GM23248 (cell line): ENCODE data around the gene SMARCD3. TPM values are rescaled to one million over a fixed set of nuclear protein-coding genes. Genes with fewer than 3 reads are reported as not detected.

ENCODE experiments used
- DNase-seq: peaks from one replicate; pipeline ENCODE4 v3.0.0-alpha.2; 2015
- H2AFZ ChIP-seq: fragments of 200-600 bp; sonication (generic); 2 replicates; pipeline ENCODE4 v1.6.1; 2016; ENCODE audit warnings: antibody characterized with exemption
- H3F3A ChIP-seq: fragments of 200-600 bp; sonication (generic); 2 replicates; pipeline ENCODE4 v1.6.1; 2016; ENCODE audit warnings: mild to moderate bottlenecking, antibody characterized with exemption, mixed run types; ENCODE audit not compliant: insufficient read depth
- H3K27ac ChIP-seq: fragments of 200-600 bp; sonication (generic); 2 replicates; pipeline ENCODE4 v1.5.1; 2016; ENCODE audit warnings: mild to moderate bottlenecking
- H3K27me3 ChIP-seq: fragments of 200-600 bp; sonication (generic); replicated peaks from 2 replicates; pipeline ENCODE4 v1.6.1; 2016; ENCODE audit warnings: mild to moderate bottlenecking; ENCODE audit not compliant: insufficient read depth
- H3K36me3 ChIP-seq: fragments of 200-600 bp; sonication (generic); 2 replicates; pipeline ENCODE4 v1.6.1; 2016; ENCODE audit warnings: low read depth, mild to moderate bottlenecking
- H3K4me1 ChIP-seq: fragments of 200-600 bp; sonication (generic); 2 replicates; pipeline ENCODE4 v1.6.1; 2016; ENCODE audit warnings: mild to moderate bottlenecking; ENCODE audit not compliant: insufficient read depth
- H3K4me2 ChIP-seq: fragments of 200-600 bp; sonication (generic); one replicate; pipeline ENCODE4 v1.6.1; 2016; ENCODE audit warnings: mild to moderate bottlenecking; ENCODE audit not compliant: unreplicated experiment
- H3K4me3 ChIP-seq: fragments of 200-600 bp; sonication (generic); 2 replicates; pipeline ENCODE4 v1.5.1; 2016; ENCODE audit warnings: mild to moderate bottlenecking
- H3K79me2 ChIP-seq: fragments of 200-600 bp; sonication (generic); 2 replicates; pipeline ENCODE4 v1.6.1; 2016; ENCODE audit warnings: mild to moderate bottlenecking; ENCODE audit not compliant: insufficient read depth
- H3K9ac ChIP-seq: fragments of 200-600 bp; sonication (generic); 2 replicates; pipeline ENCODE4 v1.6.1; 2016; ENCODE audit warnings: mild to moderate bottlenecking
- H3K9me2 ChIP-seq: fragments of 200-600 bp; sonication (generic); 2 replicates; pipeline ENCODE4 v1.6.1; 2016; ENCODE audit warnings: mixed run types, mild to moderate bottlenecking, moderate library complexity; ENCODE audit not compliant: insufficient read depth
- H3K9me3 ChIP-seq: fragments of 200-600 bp; sonication (generic); one replicate; pipeline ENCODE4 v1.6.1; 2017; ENCODE audit warnings: low read depth
- H4K20me1 ChIP-seq: fragments of 200-600 bp; sonication (generic); 2 replicates; pipeline ENCODE4 v1.6.0; 2016; ENCODE audit not compliant: insufficient read depth
- EZH2 ChIP-seq: fragments of 200-600 bp; sonication (generic); IDR thresholded peaks from 2 replicates; pipeline ENCODE4 v1.6.1; 2018; ENCODE audit warnings: antibody characterized with exemption, mild to moderate bottlenecking; ENCODE audit not compliant: insufficient read depth, poor library complexity, severe bottlenecking
- EZH2phosphoT487 ChIP-seq: fragments of 200-600 bp; sonication (generic); IDR thresholded peaks from 2 replicates; pipeline ENCODE4 v1.6.1; 2018; ENCODE audit warnings: antibody characterized with exemption, moderate library complexity, mild to moderate bottlenecking, low read depth; ENCODE audit not compliant: insufficient read depth
- WGBS, 2 experiments: methylation state at CpG; one replicate each; pipeline ENCODE4 v1.1.6; 2015 to 2017; ENCODE audit warnings: low lambda C conversion rate in 2 of 2, low coverage in 1 of 2; ENCODE audit errors: missing lambda C conversion rate in 2 of 2; 5-methylcytosine and 5-hydroxymethylcytosine counted together
- in situ Hi-C: fragments of 300-500 bp; cut with MboI; formaldehyde crosslinking; loops from 2 replicates; pipeline ENCODE4 v1.15.0; 2020
- polyA plus RNA-seq: library from polyadenylated mRNA; unstranded; fragments of >200 nt; fragmentation: Nextera tagmentation; extraction: Ambion mirVana; gene quantifications from 2 replicates; pipeline ENCODE4 v1.2.1, GENCODE V29; 2016
- total RNA-seq: library from RNA; depleted of rRNA; stranded (reverse); fragments of >200 nt; shearing (Covaris generic); gene quantifications from 2 replicates; pipeline ENCODE4 v1.2.3, GENCODE V29; 2014

The SMARCD3 gene
- total and polyA plus RNA-seq, 2 experiments from 2014 or later: 22.4 to 32.2 TPM

DNA sequence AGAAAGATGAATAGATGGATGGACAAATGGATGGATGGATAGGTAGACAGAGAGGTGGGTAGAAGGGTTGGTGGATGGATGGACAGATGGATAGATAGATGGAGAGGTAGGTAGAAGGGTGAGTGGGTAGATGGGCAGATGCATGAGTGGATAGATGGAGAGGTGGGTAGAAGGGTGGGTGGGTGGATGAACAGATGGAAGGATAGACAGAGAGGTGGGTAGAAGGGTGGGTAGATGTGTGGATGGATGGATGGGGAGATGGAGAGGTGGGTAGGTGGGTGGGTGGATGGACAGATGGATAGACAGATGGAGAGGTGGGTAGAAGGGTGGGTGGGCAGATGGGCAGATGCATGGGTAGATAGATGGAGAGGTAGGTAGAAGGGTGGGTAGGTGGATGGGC is 50.6 kb downstream of the SMARCD3 start:
- DNase-seq: no peak
- TF ChIP-seq EZH2phosphoT487: no peak
- TF ChIP-seq EZH2: no peak
- no peak overlapping the region for H3K4me3 ChIP-seq
- H3K36me3 ChIP-seq: no peaks in the 10 kb centered on the region
- H2AFZ ChIP-seq: no peak overlapping the region
- no peak overlapping the region for H3K27ac ChIP-seq
- peaks cover 55% of the 10 kb centered on the region for H3K27me3 ChIP-seq
- no peak overlapping the region for H3K9ac ChIP-seq
- no peaks in the 10 kb centered on the region for H3K9me2 ChIP-seq
- no peak overlapping the region for H3K4me2 ChIP-seq
- H4K20me1 ChIP-seq: no peaks in the 10 kb centered on the region
- H3F3A ChIP-seq: no peaks in the 10 kb centered on the region
- in situ Hi-C loops: no loop called here
- no peaks in the 10 kb centered on the region for H3K4me1 ChIP-seq
- no peaks in the 10 kb centered on the region for H3K9me3 ChIP-seq
- H3K79me2 ChIP-seq: no peaks in the 10 kb centered on the region

GRCh38 chr7:151195616-151196450 is 52.7 kb downstream of the SMARCD3 start:
- Histone ChIP-seq H3K27ac (no peak overlapping the region), H4K20me1 (no peaks in the 10 kb centered on the region), H3K27me3 (peaks cover 43% of the 10 kb centered on the region), H3K79me2 (no peaks in the 10 kb centered on the region), H3K4me3 (no peak overlapping the region), H3K9me3 (no peaks in the 10 kb centered on the region), H3F3A (no peaks in the 10 kb centered on the region), H3K9me2 (no peaks in the 10 kb centered on the region), H3K36me3 (no peaks in the 10 kb centered on the region), H3K4me2 (no peak overlapping the region), H2AFZ (no peak overlapping the region), H3K4me1 (no peaks in the 10 kb centered on the region), H3K9ac (no peak overlapping the region)
- WGBS, 2 experiments: 28 to 30% methylated on average over 18 to 19 of the region's 19 CpGs
- no peak for TF ChIP-seq EZH2phosphoT487
- TF ChIP-seq EZH2: no peak
- in situ Hi-C loops: no loop called here
- no peak for DNase-seq

- TF ChIP-seq EZH2phosphoT487: no peak
- no peak for TF ChIP-seq EZH2
- no peaks in the 10 kb centered on the region for H4K20me1 ChIP-seq
- in situ Hi-C loops: no loop called here
- DNase-seq: no peak
- no peak overlapping the region for H3K4me2 ChIP-seq
- H3K27me3 ChIP-seq: peaks cover 44% of the 10 kb centered on the region
- H3K79me2 ChIP-seq: no peaks in the 10 kb centered on the region
- no peak overlapping the region for H3K27ac ChIP-seq
- H3K4me1 ChIP-seq: no peaks in the 10 kb centered on the region
- H3F3A ChIP-seq: no peaks in the 10 kb centered on the region
- H3K36me3 ChIP-seq: no peaks in the 10 kb centered on the region
- no peak overlapping the region for H3K9ac ChIP-seq
- WGBS, 2 experiments: 57 to 62% methylated on average over 7 of the region's 7 CpGs
- no peak overlapping the region for H3K4me3 ChIP-seq
- H3K9me3 ChIP-seq: no peaks in the 10 kb centered on the region
- H3K9me2 ChIP-seq: no peaks in the 10 kb centered on the region
- H2AFZ ChIP-seq: no peak overlapping the region
Measured at GRCh38 chr7:151194188-151194587, 54.3 kb downstream of the SMARCD3 start.

DNA sequence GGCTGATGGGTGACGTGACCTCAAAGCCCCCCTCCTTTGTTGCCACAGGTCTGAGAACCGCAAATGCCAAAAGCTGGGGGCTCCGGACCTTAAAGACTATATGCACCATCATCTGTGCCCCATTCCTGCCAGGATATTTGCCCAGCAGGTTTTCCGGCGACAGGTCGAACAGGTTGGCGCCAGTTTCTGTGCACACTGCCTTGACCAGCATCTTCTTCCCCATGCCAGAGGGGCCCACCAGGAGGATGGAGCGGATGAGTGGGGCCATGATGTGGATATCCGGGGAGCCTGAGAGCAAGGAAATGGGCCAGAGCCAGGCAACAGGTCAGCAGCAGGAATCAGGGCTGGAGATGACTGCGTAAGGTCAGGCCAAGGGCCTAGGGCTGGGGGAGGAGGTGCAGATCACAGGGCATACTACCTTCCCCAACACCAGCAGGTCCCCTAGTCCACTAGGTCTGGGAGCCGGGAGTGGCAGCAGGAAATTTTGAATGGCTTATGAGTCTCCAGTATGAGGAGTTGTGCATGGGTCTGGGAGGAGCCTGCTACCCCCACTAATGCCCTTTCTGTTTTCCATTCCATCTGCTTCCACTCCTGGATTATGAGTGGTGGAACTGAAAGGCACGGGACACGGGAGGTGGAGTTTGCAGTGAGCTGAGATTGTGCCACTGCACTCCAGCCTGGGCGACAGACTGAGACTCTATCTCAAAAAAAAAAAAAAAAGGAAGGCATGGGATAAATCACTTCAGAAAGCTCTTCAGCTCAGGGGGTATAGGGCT is 55.1 kb downstream of the SMARCD3 start:
- Histone ChIP-seq H2AFZ (no peak overlapping the region), H3K4me3 (no peak overlapping the region), H3K36me3 (no peaks in the 10 kb centered on the region), H3F3A (no peaks in the 10 kb centered on the region), H3K9me2 (no peaks in the 10 kb centered on the region), H4K20me1 (no peaks in the 10 kb centered on the region), H3K9me3 (no peaks in the 10 kb centered on the region), H3K79me2 (no peaks in the 10 kb centered on the region), H3K27ac (no peak overlapping the region), H3K27me3 (peaks cover 52% of the 10 kb centered on the region), H3K4me1 (no peaks in the 10 kb centered on the region), H3K9ac (no peak overlapping the region), H3K4me2 (no peak overlapping the region)
- WGBS, 2 experiments: 60 to 68% methylated on average over 10 to 14 of the region's 14 CpGs
- DNase-seq: no peak
- TF ChIP-seq EZH2: no peak
- no peak for TF ChIP-seq EZH2phosphoT487
- in situ Hi-C loops: no loop called here
